K562 (cell line): Measurements from ENCODE around the gene RBPJL.

Experiments
- BMI1 ChIP-seq: fragments of 150-350 bp; IDR thresholded peaks from 2 replicates; pipeline ENCODE4 v1.6.1; 2014; ENCODE audit warnings: low read length
- E4F1 ChIP-seq: fragments of 250-450 bp; sonication (Bioruptor Pico); IDR thresholded peaks from 2 replicates; pipeline ENCODE4 v1.5.0; 2021; ENCODE audit warnings: mild to moderate bottlenecking, borderline replicate concordance
- MEIS2 ChIP-seq: fragments of 450-650 bp; IDR thresholded peaks from 2 replicates; pipeline ENCODE4 v1.6.1; 2014; ENCODE audit warnings: mild to moderate bottlenecking; ENCODE audit not compliant: partially characterized antibody
- ZSCAN32 ChIP-seq: fragments of 450-650 bp; formaldehyde crosslinking; IDR thresholded peaks from 2 replicates; pipeline ENCODE4 v1.4.0; 2020; ENCODE audit warnings: mild to moderate bottlenecking, moderate library complexity

DNA sequence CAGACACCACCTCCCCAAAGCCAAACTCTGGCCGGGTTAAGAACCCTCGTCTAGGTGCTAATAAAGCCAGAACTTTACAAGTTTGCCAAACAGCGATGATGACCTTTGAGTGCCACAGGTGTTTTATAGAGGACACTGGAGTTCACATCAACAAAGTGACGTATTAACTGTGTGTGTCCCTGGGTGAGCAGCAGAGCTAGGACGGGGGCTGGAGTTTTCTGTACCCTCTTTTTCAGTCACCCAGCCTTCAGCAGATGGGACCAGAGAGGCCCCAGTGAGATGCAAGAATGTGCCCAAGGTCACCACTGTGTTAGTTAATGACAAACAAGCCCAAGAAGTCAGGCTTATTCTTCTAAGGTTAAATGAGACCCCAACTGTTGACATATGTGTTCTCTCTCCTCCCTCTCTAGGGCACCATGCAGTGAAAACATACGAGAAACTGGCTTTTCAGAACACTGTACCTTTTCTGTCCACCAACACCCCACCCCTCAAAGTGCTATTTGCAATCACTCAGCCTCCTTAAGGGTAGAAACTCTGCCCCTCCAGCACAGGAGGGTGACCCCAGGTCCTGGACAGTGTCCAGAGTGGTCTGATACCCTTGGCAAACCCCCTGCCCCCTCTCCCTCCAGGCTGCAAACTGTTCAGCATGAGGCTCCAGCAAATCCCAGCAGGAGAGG lies 36.4 kb downstream of the RBPJL start:
- TF ChIP-seq ZSCAN32 (CRISPR knock-in tag) (no peak), BMI1 (no peak), E4F1 (CRISPR knock-in tag) (no peak), MEIS2 (no peak)
